NCI-H2029 (cell line): Measurements from ENCODE around the gene TNNI3K.

Experiments used
- DNase-seq: peaks from one replicate; lab custom pipeline; 2025; lab: John Stamatoyannopoulos, UW

The TNNI3K gene

DNA sequence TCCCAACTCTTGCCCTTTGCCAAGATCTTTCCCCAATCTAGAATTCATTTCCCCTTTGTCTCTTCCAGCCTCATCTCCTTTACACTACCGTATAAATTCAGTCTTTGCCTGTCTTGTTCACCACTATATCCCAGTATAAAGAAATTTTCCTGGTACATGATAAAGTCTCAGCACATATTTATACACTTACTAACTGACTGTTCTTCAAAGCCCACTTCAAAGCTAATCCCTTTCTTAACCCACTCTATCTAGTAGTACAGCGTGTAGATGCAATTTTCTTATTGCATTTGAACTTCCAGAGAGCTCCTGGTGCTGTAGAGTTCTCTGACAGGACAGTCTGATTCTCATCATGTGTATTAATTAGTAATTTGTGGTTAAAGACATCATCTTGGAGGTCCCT, 199.1 kb downstream of the TNNI3K start:
- DNase-seq: no peak

DNA sequence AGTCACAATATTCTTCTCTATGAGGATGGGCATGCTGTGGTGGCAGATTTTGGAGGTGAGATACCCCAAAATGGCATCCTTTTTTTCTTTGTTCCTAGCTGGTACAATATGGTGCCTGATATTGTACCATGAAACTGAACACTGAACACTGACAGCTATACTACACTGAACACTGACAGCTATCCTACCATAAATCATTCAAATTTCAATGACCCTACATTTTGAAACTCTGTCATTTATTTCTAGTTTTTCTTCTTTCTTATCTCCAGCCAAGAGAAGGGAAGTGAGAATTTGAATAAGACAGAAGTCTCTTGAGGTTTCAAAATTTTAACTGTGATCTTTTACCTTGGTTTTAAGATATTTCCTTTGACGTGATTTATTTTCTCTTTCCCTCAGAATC, 200.9 kb downstream of the TNNI3K start:
- no peak for DNase-seq

DNA sequence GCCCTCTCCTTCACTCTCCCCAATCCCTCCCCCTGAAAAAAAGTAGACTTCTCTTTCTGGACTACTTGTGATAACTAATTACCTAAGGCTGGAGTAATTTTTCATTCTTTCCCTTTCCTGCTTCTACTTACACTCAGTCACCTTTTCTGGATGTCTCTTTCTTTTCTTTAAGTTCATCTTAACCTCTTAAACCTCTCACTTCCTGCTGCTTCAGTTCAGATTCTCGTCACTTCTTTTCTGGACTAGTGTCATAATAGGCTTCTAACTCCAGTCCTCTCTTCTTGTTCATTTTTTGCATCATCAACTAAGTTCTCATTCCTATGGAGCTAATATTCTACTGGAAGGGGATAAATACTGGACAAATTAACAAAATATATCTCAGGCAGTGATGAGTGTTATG, 201.8 kb downstream of the TNNI3K start:
- DNase-seq: no peak

DNA sequence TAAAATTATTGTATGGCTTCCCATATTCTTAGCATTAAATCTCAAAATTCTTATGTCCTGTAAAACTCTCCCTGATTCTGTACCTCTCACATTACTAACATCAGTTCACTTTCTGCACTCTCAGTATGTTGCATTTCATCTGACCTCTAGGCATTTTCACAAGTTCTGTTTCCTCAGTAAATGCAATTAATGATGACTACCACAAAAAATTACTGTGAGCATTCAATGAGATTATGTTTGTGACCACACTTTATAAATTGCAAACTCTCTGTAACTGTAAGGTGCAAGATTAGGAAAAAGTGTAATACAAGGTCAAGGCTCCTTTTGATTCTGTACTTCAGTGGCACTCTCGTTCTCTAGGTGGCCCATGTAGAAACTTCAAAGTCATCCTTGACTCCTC, 216.8 kb downstream of the TNNI3K start:
- DNase-seq: no peak

DNA sequence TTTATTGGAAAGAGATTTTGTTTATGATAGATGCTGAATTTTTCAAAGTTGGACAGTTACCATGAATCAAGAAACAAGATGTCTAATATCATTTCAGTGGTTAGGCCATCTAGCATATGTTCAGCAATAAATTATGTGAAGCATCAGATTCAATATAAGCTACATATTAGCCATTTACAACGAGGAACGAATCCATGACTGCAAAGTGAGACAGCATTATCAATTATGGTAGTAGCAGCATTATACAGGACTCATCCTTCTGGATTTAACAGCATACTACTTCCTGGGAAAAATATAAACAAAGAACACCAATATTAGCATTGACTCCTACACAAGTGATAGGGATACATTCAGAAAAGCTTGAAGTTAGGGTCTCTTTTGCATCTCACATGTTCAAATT, 218.1 kb downstream of the TNNI3K start:
- no peak for DNase-seq

DNA sequence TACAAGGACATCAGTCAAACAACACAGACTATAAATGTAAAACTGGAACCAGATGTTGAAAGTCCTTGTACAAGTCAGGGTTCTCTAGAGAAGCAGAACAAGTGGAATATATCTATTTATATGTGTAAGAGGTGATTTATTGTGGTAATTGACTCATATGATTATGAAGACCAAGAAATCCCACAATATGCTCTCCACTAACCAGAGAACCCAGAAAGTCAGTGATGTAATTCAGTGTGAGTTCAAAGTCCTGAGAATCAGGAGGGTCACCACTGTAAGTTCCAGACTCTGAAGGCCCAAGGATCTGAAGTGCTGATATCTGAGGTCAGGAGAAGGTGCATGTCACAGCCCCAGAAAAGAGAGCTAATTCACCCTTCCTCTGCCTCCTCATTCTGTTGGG, 220.2 kb downstream of the TNNI3K start:
- no peak for DNase-seq

DNA sequence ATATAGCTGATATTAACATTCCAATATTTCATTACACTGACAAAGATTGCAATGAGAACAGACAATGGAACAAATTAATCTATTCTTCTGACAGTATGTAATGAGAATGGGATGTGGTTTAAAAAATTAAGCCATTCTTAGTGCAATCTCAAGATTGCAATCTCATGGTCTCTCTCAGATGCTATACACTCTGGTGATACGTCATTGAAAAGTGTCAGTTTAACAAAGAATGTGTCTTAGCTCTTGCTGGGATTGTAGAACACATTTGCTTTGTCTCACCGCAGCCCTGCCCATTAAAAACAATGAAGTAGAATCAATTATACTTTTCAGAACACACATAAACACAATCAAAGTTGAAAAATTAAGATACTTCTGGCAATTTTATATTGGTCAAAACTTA, 222.1 kb downstream of the TNNI3K start:
- DNase-seq: no peak

DNA sequence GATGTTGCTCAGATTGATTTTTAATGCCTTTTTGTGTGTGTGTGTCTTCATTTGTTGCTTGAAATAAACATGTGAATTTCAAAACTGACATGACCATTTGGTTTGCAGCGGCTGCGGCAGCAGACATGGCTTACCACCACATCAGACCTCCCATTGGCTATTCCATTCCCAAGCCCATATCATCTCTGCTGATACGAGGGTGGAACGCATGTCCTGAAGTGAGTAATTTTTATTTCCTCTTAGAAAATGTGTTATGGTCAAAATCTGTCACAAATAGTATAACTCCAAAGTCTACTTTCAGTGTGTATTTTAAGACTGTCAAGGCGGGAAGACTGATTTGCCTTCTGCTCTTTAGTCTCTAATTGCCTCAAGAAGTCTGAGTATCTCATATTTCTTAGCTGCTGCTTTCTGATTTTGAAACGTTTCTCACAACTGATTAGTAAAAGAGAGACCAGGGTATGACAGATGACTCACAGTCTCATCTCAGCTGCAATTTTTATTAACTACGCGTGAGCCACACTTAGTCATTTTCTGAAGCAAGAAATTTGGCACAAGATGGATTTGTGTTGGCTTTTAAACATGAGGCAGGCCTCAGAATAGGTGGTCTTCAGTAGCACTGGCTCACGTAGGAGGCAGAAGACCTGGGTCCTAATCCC, 228.3 kb downstream of the TNNI3K start:
- no peak for DNase-seq

DNA sequence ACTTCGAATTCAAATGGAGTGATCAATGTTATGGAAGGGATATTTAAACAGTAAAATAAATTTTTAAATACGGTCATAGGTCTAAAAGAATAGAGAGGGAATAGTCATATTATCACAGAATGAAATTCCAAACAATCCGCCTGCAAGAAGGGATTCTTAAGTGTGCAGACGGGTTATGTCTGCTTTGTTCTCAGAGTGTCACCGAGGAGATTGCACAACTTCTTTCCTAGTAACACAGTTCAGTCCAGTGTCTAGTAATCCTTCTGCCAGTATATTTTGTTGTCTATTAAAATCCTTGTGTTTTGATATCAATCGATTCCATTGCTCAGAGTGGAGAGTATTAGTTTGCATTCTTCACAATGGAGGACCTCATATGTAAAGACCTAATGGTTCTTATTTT, 228.8 kb downstream of the TNNI3K start:
- no peak for DNase-seq

DNA sequence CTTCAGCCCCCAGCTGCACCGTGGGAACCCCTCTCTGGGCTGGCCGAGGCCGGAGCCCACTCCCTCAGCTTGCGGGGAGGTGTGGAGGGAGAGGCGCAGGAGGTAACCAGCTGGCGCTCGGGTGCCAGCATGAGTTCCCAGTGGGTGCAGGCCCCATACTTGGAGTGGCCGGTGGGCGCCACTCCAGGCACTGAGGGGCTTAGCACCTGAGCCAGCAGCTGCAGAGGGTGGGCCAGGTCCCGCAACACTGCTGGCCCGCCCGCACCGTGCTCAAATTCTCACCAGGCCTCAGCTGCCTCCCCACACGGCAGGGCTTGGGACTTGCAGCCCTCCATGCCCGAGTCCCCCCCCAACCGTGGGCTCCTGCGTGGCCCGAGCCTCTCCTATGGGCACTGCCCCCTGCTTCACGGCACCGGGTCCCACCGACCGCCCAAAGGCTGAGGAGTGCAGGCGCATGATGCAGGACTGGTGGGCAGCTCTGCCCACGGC, 230.1 kb downstream of the TNNI3K start:
- no peak for DNase-seq

DNA sequence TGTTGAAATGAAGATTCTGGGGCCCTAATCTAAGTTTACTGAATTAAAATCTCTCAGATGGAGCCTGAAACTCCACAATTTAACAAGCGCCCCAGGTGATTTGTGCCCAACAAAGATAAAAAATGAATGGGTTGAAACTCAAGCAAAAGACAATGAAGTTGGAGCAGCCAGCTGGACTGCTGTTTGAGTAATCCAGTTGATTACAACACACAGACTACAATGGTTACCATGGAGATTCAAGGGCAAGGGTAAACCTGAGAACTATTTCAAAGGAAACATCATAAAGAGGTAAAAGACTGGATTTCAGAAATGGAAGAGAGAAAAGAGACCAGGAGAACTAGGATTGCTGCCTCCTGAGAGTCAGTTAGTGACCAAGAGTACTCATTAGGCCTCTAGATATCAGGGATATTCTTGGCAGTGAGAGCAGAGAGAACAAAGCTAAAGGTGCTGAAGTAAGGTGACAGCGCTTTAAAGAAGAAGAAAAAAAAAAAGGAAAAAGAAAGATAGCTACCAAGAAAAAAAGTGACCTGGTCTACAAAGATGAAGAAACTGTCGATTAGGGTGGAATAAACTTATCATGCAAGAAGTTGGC, 232.7 kb downstream of the TNNI3K start:
- DNase-seq: peak; percentile 31

DNA sequence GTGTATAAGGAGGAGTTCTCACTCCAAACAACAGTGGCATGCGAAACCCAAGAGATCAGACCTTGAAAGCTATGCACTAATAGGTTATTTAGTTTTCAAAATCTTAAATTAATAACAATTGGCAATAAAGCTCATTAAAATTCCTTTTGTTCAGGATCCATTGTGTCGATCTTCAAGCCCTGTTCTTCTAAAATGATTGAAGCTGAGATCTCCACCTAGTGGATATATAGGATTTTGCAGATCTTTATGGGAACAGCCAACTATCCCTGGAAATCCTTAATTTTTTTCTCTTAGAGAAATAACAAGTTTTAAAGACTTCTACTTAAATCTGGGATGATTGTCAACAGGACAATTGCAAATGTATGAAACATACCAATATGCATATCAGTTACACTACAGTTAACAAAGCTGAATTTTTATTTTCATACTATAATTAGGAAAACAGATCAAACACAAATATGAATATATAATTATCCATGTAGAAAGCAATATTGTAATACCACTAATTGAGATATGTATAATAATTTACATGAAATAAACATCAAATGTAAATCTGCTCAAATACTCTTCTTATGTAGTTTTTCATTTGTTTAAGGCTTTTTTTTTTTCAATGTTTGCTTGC, 233.9 kb downstream of the TNNI3K start:
- peak; percentile 32 for DNase-seq

DNA sequence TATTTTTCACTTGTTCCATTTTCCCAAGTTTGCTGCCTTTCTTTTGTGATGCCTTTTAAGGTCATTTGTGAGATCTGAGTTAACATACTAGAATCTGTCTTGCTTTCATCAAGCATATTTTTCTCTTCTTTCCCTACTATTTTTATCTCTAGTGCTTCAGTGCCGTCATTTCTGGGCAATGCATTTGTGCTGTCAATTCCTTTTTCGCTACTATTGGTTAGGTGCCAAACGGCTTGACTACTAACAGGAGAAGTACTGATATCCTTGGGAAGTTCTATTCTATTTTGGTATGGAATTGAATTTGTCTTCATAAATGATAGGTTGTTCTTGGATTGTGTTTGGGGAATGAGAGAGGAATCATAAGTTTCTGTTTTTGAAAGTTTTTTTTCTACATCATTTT, 235.1 kb downstream of the TNNI3K start:
- no peak for DNase-seq

DNA sequence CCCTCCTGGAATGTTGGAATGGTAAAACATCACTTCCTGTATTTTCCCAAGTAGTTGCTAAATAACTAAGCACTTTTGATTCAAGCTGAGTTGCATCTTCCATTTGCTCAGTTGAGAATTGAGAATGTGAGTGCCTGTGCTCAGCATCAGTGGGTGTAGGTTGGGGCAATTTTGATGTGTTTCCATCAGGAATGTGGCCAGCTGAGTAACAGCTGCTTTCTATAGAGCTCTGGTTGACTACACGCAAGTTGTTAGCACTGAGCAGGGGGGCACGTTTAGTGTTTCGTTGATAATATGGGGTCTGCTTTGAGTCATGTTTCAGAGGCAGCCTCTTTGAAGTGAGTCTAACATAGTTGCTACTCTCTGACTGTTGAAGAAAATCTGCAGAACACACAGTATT, 235.7 kb downstream of the TNNI3K start:
- DNase-seq: no peak

DNA sequence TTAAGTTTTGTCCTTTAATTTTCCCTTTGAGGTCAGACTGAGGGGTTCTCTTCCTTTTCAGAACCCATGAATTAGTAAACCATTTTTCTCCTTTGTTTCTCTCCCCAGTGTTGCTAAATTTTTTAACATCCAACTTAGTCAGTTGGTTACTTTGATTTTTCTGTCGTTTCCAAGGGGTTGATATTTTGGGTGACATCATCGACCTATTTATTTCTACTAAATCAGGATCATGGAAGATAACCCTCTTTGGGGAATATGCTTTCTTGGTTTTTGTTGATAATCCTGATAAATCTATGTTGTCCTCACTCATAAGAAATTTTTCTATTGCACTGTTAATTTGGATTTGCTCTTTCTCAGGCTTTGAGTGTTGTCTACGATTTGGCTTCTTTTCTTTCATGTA, 236.3 kb downstream of the TNNI3K start:
- DNase-seq: no peak

DNA sequence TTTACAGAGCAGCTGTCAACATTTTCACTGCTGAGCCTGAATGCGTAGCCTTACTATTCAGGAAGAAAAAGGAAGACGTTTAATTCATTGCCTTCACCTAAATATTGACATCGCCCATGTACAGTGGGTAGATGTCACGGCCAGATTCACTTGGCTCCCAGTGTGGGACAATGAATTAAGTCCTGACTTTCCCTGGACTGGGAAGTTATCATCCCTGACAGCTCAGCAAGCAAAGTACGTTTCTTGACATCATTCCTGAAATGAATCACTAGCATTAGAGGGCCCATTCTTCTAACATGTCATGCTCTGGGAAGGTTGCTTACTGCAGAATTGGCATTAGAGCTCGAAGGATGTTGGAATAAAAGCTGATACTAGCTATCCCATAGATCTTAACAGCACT, 239.4 kb downstream of the TNNI3K start:
- no peak for DNase-seq

DNA sequence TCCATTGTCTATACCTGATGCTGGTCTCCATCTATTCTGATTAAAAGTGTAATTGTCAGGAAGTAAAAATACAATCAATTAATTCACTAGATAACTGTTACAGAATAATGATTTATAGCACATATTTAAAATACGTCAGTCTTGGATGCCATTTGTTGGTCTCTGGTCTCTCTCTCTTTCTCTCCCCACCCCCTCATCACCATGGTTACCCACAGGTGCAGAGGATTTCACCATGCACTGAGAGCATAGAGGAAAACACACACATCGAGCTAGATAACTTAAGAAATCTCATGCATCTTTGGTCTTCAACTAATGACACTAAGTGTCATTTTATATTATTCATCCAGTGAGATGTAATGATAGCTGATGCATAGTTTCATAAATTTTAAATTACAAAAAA, 243.8 kb downstream of the TNNI3K start:
- no peak for DNase-seq

DNA sequence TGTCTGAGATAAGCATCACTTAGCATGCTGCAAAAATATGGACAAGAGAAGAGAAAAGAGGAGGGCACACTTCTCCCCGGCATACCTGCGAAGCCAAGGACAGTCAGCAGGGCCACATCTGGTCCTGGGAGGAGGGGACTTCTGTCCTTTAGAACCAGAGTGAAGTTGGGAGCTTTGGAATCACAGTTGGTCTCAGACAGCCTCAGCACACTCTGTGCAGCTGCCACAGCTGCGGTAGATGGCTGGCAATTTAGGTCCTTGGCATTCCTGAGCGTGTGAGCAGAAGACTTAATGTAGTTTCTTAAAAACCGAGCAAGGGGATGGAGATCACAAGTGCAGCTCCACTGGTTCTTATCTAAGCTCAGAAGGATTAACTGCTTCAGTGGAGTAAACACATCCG, 244.9 kb downstream of the TNNI3K start:
- DNase-seq: no peak

DNA sequence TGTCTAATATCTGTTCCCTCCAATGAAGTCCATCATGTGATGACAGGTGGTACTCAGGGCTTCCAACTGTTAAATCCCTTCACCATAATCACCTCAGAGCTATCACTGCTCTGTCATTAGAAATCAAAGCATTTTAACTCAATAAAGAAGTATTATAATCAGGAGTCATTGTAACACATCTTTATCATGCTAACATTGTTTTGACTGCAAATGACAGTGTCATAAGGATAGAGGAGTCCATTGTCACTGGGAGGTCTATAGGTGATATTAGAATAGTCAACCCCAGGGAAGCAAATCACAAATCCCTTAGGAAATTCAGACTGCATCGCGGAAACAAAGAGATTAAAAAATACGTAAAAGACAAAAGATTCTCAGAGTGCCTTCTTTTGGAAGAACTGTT, 246.4 kb downstream of the TNNI3K start:
- no peak for DNase-seq

DNA sequence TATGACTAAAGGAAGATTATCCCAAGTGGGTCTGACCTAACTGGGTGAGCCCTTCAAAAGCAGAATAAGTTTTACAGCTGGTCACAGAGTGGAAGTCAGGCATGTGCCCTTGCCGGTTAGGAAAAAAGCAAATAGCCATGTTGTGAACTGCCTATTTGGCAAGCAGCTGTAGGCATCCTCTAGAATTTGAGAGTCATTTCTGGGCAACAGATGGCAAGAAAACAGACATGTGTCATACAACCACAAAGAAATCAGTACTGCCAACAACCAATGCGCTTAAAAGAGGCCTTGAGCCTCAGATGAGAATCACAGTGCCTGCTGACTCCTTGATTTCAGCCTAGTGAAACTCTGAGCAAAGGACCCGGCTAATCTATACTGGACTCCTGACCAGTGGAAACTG, 250.4 kb downstream of the TNNI3K start:
- no peak for DNase-seq

DNA sequence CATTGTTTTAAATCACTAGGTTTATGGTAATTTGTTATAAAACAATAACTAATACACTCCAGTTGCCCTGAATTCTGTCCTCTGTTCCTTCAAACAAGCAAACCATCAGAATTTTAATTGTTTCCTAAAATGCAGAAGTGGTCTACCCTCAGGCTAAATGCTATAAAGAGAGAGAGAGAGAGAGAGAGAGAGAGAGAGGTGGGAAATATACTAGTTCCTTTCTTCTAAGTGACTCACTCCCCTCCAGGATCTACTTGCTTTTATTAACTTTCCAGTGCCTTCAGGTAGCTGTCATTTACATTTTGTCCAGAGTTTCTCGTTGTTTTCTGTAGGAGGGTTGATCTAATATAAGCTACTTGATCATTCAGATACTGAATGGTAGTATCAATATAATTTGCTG, 250.8 kb downstream of the TNNI3K start:
- no peak for DNase-seq

DNA sequence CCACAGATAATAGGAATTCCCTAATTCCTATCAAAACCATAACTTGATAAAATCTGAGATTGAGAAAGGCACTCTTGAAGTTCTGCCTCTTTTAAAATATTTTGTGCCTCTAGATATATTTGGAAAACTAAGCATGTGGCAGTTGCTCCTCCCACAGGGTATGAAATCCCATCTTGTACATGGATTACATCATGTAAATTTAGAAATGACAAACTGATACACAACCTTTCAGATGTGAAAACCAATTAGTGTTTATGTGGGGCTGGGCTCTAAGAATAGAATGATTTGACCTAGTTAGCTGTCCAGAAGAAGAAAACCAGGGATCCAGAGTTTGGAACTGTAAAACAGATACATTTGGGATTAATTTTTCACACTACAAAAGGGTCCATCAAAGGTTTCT, 261.5 kb downstream of the TNNI3K start:
- DNase-seq: no peak

DNA sequence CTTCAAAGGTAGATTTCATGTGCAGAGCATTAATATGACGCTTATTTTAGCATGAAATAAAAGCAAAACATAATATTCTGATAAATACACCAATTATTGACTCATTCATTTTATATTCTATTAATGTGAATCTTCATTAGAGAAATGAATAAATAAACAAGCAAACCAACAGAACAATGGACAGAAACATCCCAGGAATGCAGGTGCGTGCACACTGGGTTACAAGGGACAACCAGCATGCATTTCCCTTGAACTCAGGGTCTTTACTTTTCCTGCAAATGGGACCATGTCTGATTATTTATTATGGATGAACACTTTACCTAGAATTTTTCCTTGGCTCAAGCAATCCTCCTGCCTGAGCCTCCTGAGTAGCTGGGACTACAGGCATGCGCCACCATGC, 263.7 kb downstream of the TNNI3K start:
- DNase-seq: no peak

DNA sequence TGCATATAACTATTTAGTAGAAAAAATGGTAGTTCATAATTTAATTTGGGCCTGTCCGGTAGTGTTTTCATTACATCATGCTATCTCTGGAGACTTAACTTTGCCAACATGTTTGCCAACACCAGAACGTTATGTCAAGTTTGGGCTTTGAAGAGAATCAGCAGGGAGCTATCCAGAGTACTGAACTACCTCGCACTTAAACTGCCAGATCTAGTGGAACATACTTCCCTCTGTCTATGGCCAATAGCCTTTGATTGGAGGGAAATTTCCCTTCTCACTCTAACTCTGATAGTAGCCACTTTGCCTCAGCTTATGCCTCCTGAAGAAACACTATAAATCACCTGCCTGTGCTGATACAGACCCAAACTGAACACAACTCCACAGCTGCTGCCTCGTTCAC, 267.2 kb downstream of the TNNI3K start:
- no peak for DNase-seq
